ENCODE results near the gene PTPRO.

GRCh38 chr12:15355766-15356165 is 33.5 kb downstream of the PTPRO start:
- TF ChIP-seq, protein P1, sequence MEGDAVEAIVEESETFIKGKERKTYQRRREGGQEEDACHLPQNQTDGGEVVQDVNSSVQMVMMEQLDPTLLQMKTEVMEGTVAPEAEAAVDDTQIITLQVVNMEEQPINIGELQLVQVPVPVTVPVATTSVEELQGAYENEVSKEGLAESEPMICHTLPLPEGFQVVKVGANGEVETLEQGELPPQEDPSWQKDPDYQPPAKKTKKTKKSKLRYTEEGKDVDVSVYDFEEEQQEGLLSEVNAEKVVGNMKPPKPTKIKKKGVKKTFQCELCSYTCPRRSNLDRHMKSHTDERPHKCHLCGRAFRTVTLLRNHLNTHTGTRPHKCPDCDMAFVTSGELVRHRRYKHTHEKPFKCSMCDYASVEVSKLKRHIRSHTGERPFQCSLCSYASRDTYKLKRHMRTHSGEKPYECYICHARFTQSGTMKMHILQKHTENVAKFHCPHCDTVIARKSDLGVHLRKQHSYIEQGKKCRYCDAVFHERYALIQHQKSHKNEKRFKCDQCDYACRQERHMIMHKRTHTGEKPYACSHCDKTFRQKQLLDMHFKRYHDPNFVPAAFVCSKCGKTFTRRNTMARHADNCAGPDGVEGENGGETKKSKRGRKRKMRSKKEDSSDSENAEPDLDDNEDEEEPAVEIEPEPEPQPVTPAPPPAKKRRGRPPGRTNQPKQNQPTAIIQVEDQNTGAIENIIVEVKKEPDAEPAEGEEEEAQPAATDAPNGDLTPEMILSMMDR (IDR thresholded peaks at IDR 0.05) = no peak
- TF ChIP-seq POLR2A (IDR thresholded peaks at IDR 0.05) = no peak
